ENCODE measurements around the gene MEI1.

DNA sequence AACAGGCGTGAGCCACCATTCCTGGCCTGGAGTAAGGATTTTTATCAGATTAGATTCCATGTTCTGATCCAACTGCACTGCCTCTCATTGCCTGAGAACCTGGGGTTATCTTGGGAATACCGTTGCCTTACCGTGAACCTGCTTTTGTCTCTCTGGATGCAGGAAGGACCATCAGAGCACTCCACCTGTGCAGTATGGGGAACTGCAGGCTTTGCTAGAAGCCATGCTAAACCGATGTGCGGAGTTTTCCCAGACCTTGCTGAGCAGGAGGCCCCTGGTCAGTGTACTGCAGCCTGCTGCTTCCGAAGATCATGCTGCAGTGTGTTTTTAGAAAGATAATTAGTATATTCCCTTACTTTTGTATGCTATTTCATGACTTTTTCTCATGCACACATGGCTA lies 43.6 kb downstream of the MEI1 start:
- TF ChIP-seq, protein P1, sequence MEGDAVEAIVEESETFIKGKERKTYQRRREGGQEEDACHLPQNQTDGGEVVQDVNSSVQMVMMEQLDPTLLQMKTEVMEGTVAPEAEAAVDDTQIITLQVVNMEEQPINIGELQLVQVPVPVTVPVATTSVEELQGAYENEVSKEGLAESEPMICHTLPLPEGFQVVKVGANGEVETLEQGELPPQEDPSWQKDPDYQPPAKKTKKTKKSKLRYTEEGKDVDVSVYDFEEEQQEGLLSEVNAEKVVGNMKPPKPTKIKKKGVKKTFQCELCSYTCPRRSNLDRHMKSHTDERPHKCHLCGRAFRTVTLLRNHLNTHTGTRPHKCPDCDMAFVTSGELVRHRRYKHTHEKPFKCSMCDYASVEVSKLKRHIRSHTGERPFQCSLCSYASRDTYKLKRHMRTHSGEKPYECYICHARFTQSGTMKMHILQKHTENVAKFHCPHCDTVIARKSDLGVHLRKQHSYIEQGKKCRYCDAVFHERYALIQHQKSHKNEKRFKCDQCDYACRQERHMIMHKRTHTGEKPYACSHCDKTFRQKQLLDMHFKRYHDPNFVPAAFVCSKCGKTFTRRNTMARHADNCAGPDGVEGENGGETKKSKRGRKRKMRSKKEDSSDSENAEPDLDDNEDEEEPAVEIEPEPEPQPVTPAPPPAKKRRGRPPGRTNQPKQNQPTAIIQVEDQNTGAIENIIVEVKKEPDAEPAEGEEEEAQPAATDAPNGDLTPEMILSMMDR (IDR thresholded peaks at IDR 0.05; ENCODE audit: low read depth, low read length, poor library complexity, severe bottlenecking), result no peak
- no peak for TF ChIP-seq EZH2phosphoT487 (IDR thresholded peaks at IDR 0.05; ENCODE audit: borderline replicate concordance, low read length)

Measured in DOHH2 (cell line).